PC-3 (cell line): Measurements from ENCODE around the gene MAGI1. TPM values are rescaled to one million over a fixed set of nuclear protein-coding genes. Genes with fewer than 3 reads are reported as not detected.

Experiments used
- ATAC-seq: fragments of 200-7000 bp; cut with Tn5 transposase; 2 replicates; pipeline ENCODE4 v1.9.1; 2020; ENCODE audit warnings: mild to moderate bottlenecking, moderate library complexity
- BruUV-seq: library from RNA; stranded (reverse); fragments of 400-500 nt; replicated peaks from 2 replicates; lab custom pipeline; 2021; lab: Mats Ljungman, UMichigan
- CTCF ChIA-PET: fragments of 300-600 bp; sonication (Branson Sonifier 250); formaldehyde crosslinking; loops from one replicate; lab custom pipeline; 2022; ENCODE audit warnings: antibody characterized with exemption; lab: Charles Lee
- POLR2A ChIA-PET: fragments of 300-600 bp; sonication (Branson Sonifier 250); formaldehyde crosslinking; loops from one replicate; lab custom pipeline; 2022; ENCODE audit warnings: antibody characterized with exemption; ENCODE audit not compliant: unreplicated experiment; lab: Charles Lee
- DNase-seq: peaks from one replicate; pipeline ENCODE4 v3.0.0-alpha.2; 2015
- H2AFZ ChIP-seq: fragments of 300-600 bp; sonication (generic); 2 replicates; pipeline ENCODE4 v1.6.0; 2016; ENCODE audit warnings: antibody characterized with exemption, low read length
- H3F3A ChIP-seq: fragments of 300-600 bp; sonication (generic); one replicate; pipeline ENCODE4 v1.6.0; 2017; ENCODE audit warnings: antibody characterized with exemption, low read length, control low read depth, mild to moderate bottlenecking; ENCODE audit not compliant: unreplicated experiment
- H3K27ac ChIP-seq: fragments of 300-600 bp; sonication (generic); 2 replicates; pipeline ENCODE4 v1.5.1; 2016; ENCODE audit warnings: mild to moderate bottlenecking, low read length
- H3K27me3 ChIP-seq: fragments of 300-600 bp; sonication (generic); 2 replicates; pipeline ENCODE4 v1.6.1; 2016; ENCODE audit warnings: low read length, mixed read lengths
- H3K36me3 ChIP-seq: fragments of 300-600 bp; sonication (generic); 2 replicates; pipeline ENCODE4 v1.6.1; 2016; ENCODE audit warnings: low read depth, mixed run types, low read length, mixed read lengths
- H3K4me1 ChIP-seq: fragments of 300-600 bp; sonication (generic); 2 replicates; pipeline ENCODE4 v1.5.1; 2016; ENCODE audit warnings: low read length; ENCODE audit not compliant: insufficient read depth
- H3K4me2 ChIP-seq: fragments of 300-600 bp; sonication (generic); 2 replicates; pipeline ENCODE4 v1.6.0; 2016; ENCODE audit warnings: low read length
- H3K4me3 ChIP-seq: fragments of 300-600 bp; sonication (generic); 2 replicates; pipeline ENCODE4 v1.5.1; 2016; ENCODE audit warnings: mild to moderate bottlenecking, low read length, mixed read lengths
- H3K79me2 ChIP-seq: fragments of 300-600 bp; sonication (generic); 2 replicates; pipeline ENCODE4 v1.6.1; 2017; ENCODE audit warnings: low read length, mixed read lengths
- H3K9ac ChIP-seq: fragments of 300-600 bp; sonication (generic); 2 replicates; pipeline ENCODE4 v1.6.0; 2016; ENCODE audit warnings: mild to moderate bottlenecking, low read length
- H3K9me2 ChIP-seq: fragments of 300-600 bp; sonication (generic); replicated peaks from 2 replicates; pipeline ENCODE4 v1.6.1; 2016; ENCODE audit warnings: mixed run types, low read length, mixed read lengths
- H3K9me3 ChIP-seq: fragments of 300-600 bp; sonication (generic); 2 replicates; pipeline ENCODE4 v1.6.1; 2016; ENCODE audit warnings: low read length, mixed read lengths
- H4K20me1 ChIP-seq: fragments of 300-600 bp; sonication (generic); 2 replicates; pipeline ENCODE4 v1.6.1; 2016; ENCODE audit warnings: low read length, mixed read lengths
- CTCF ChIP-seq: fragments of 300-600 bp; sonication (generic); conservative IDR thresholded peaks from 2 replicates; pipeline ENCODE4 v1.5.1; 2017; ENCODE audit warnings: antibody characterized with exemption, low read depth, mild to moderate bottlenecking, low read length
- EZH2 ChIP-seq: fragments of 300-600 bp; sonication (generic); IDR thresholded peaks from one replicate; pipeline ENCODE4 v1.6.1; 2017; ENCODE audit warnings: antibody characterized with exemption, mild to moderate bottlenecking, low read length; ENCODE audit not compliant: unreplicated experiment
- EZH2phosphoT487 ChIP-seq: fragments of 300-600 bp; sonication (generic); IDR thresholded peaks from 2 replicates; pipeline ENCODE4 v1.6.1; 2018; ENCODE audit warnings: mild to moderate bottlenecking, antibody characterized with exemption, low read length, borderline replicate concordance
- intact Hi-C: fragments of 100-400 bp; cut with micrococcal nuclease; formaldehyde crosslinking; loops from 2 replicates; pipeline ENCODE4 v1.9.0; 2023
- total RNA-seq: library from RNA; depleted of rRNA; stranded (reverse); fragments of >200 nt; gene quantifications from 2 replicates; pipeline ENCODE4 v1.2.3, GENCODE V29; 2014

MAGI1 gene
- total RNA-seq, 1 experiment from 2014 or later = 8.9 TPM

DNA sequence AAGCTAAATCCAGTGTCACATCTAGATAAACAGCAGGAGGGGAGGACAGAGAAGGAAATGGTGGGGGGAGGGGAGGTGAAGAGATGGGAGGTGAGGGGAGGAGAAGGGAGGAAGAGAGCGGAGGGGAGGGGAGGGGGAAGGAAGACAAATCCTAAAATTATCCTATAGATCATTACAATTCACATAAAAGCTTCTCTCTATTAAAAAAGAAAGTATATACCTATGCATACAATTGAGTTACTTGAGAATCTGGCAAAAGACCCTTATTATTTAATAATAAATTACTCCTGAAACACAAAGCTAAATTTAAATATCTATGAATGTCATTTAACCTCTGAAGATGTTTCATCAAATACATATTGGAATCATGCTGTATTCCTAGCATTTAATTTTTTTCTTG, 303.9 kb downstream of the MAGI1 start:
- intact Hi-C loops = loop anchor here (5.0 to 10.0 kb wide), 2 partner anchors 160 to 392 kb away; no protein-coding TSS in a partner anchor
- no peaks in the 10 kb centered on the region for H4K20me1 ChIP-seq
- no peak for DNase-seq
- no peak overlapping the region for H3K4me3 ChIP-seq
- H3K27ac ChIP-seq = no peak overlapping the region
- no peak overlapping the region for H3K9ac ChIP-seq
- TF ChIP-seq EZH2 = no peak
- TF ChIP-seq CTCF = no peak
- TF ChIP-seq EZH2phosphoT487 = no peak
- H3K36me3 ChIP-seq = no peaks in the 10 kb centered on the region
- ChIA-PET CTCF (interaction anchor here (0.7 kb wide), 1 partner anchor 296 kb away, joined by 4 read pairs; no protein-coding TSS in a partner anchor), POLR2A (no interaction called here)
- ATAC-seq = no peak
- H3K4me1 ChIP-seq = no peaks in the 10 kb centered on the region
- H3K27me3 ChIP-seq = no peaks in the 10 kb centered on the region
- no peaks in the 10 kb centered on the region for H3K9me2 ChIP-seq
- no peaks in the 10 kb centered on the region for H3K9me3 ChIP-seq
- no TSS peak for BruUV-seq
- H3K4me2 ChIP-seq = no peak overlapping the region
- no peaks in the 10 kb centered on the region for H3F3A ChIP-seq
- H2AFZ ChIP-seq = no peak overlapping the region
- no peaks in the 10 kb centered on the region for H3K79me2 ChIP-seq

DNA sequence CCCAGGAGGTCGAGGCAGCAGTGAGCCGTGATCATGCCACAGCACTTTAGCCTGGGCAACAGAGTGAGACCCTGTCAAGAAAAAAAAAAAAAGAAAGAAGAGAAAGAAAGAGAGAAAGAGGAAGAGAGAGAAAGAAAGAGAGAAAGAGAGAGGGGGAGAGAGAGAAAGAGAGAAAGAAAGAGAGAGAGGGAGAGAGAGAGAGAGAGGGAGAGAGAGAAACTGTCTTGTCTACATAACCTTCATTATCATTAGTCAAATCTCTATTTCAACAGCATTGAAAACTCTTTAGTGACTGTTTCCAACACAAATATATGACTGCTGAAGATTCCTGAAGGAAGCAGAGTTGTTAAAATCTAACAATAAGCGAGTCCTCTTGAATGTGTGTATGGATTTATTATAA, 304.3 kb downstream of the MAGI1 start:
- H3K4me3 ChIP-seq = no peak overlapping the region
- ChIA-PET CTCF (no interaction called here), POLR2A (no interaction called here)
- DNase-seq (no peak), ATAC-seq (no peak)
- TF ChIP-seq EZH2phosphoT487 = no peak
- no peaks in the 10 kb centered on the region for H3K79me2 ChIP-seq
- intact Hi-C loops = loop anchor here (5.0 to 10.0 kb wide), 2 partner anchors 160 to 392 kb away; no protein-coding TSS in a partner anchor
- no peaks in the 10 kb centered on the region for H3F3A ChIP-seq
- BruUV-seq = no TSS peak
- no peaks in the 10 kb centered on the region for H3K36me3 ChIP-seq
- H3K9me3 ChIP-seq = no peaks in the 10 kb centered on the region
- no peak overlapping the region for H3K9ac ChIP-seq
- no peak overlapping the region for H3K27ac ChIP-seq
- no peak overlapping the region for H2AFZ ChIP-seq
- no peaks in the 10 kb centered on the region for H3K9me2 ChIP-seq
- H3K4me1 ChIP-seq = no peaks in the 10 kb centered on the region
- H3K4me2 ChIP-seq = no peak overlapping the region
- no peaks in the 10 kb centered on the region for H4K20me1 ChIP-seq
- no peaks in the 10 kb centered on the region for H3K27me3 ChIP-seq

- H3K36me3 ChIP-seq = no peaks in the 10 kb centered on the region
- CTCF ChIA-PET = interaction anchor here (1.6 kb wide), 1 partner anchor 294 kb away, joined by 4 read pairs; no protein-coding TSS in a partner anchor
These were observed 305.3 kb downstream of the MAGI1 start for GRCh38 chr3:65733459-65733858.

More at GRCh38 chr3:65733459-65733858, 305.3 kb downstream of the MAGI1 start:
- ATAC-seq (no peak), DNase-seq (no peak)
- Histone ChIP-seq H3F3A (no peaks in the 10 kb centered on the region), H3K9ac (no peak overlapping the region), H3K4me2 (no peak overlapping the region), H3K9me2 (no peaks in the 10 kb centered on the region), H3K9me3 (no peaks in the 10 kb centered on the region), H3K4me1 (no peaks in the 10 kb centered on the region), H3K27ac (no peak overlapping the region), H4K20me1 (no peaks in the 10 kb centered on the region), H3K4me3 (no peak overlapping the region), H3K27me3 (no peaks in the 10 kb centered on the region), H3K79me2 (no peaks in the 10 kb centered on the region), H2AFZ (no peak overlapping the region)
- intact Hi-C loops = loop anchor here (2.0 to 10.0 kb wide), 3 partner anchors 159 to 391 kb away; no protein-coding TSS in a partner anchor
- no peak for TF ChIP-seq EZH2
- no peak for TF ChIP-seq CTCF
- no peak for TF ChIP-seq EZH2phosphoT487
- BruUV-seq = no TSS peak
- POLR2A ChIA-PET = no interaction called here
